GM23338 (cell line): Measurements from ENCODE around the gene PLEKHN1.

ENCODE experiments used
- CREB1 ChIP-seq: fragments of 250-450 bp; sonication (Bioruptor Pico); IDR thresholded peaks from 2 replicates; pipeline ENCODE4 v1.5.0; 2020; ENCODE audit warnings: low read depth, mild to moderate bottlenecking, moderate library complexity
- CTCF ChIP-seq, 2 experiments: fragments of 200-600 bp in 1 of 2; sonication (generic) in 1 of 2; conservative IDR thresholded peaks; 2 replicates each; pipeline versions ENCODE4 v1.5.1 to v1.6.1; 2016 to 2017; ENCODE audit warnings: antibody characterized with exemption in 2 of 2, low read depth in 2 of 2, mild to moderate bottlenecking in 2 of 2, moderate library complexity in 1 of 2
- EZH2 ChIP-seq: fragments of 200-600 bp; sonication (generic); IDR thresholded peaks from one replicate; pipeline ENCODE4 v1.8.0; 2017; ENCODE audit warnings: antibody characterized with exemption, mild to moderate bottlenecking, low read depth; ENCODE audit not compliant: unreplicated experiment
- EZH2phosphoT487 ChIP-seq: fragments of 200-600 bp; sonication (generic); IDR thresholded peaks from one replicate; pipeline ENCODE4 v1.8.1; 2018; ENCODE audit warnings: antibody characterized with exemption; ENCODE audit not compliant: unreplicated experiment
- JUNB ChIP-seq: IDR thresholded peaks from one replicate; pipeline ENCODE4 v1.6.1; 2016; ENCODE audit warnings: antibody characterized with exemption; ENCODE audit not compliant: unreplicated experiment
- NANOG ChIP-seq: IDR thresholded peaks from 2 replicates; pipeline ENCODE4 v1.6.1; 2016; ENCODE audit warnings: antibody characterized with exemption, borderline replicate concordance
- REST ChIP-seq: IDR thresholded peaks from one replicate; pipeline ENCODE4 v1.6.1; 2018; ENCODE audit warnings: antibody characterized with exemption; ENCODE audit not compliant: unreplicated experiment
- STAT1 ChIP-seq: IDR thresholded peaks from one replicate; pipeline ENCODE4 v1.6.1; 2016; ENCODE audit warnings: antibody characterized with exemption; ENCODE audit not compliant: unreplicated experiment

GRCh38 chr1:927748-928147 is 38.5 kb upstream of the PLEKHN1 start:
- TF ChIP-seq REST (no peak), CTCF (conservative IDR thresholded peaks at IDR 0.05; ENCODE audit: low read depth in 2 of 2) (no peak), JUNB (no peak), NANOG (no peak), EZH2 (no peak), CREB1 (CRISPR knock-in tag) (no peak), EZH2phosphoT487 (no peak), STAT1 (no peak)
